K562 (cell line): ENCODE results near the gene COL9A3. TPM values are rescaled to one million over a fixed set of nuclear protein-coding genes. Genes with fewer than 3 reads are reported as not detected.

Experiments
- ATAC-seq: fragments of 200-7000 bp; cut with Tn5 transposase; 3 replicates; pipeline ENCODE4 v1.9.1; 2020; ENCODE audit warnings: moderate library complexity
- BruUV-seq: library from RNA; stranded (reverse); fragments of 400-500 nt; replicated peaks from 2 replicates; lab custom pipeline; 2021; lab: Mats Ljungman, UMichigan
- CTCF ChIA-PET: fragments of 300-600 bp; formaldehyde crosslinking; extraction: SDS; loops from one replicate; lab custom pipeline; 2021; ENCODE audit warnings: low intra/inter-chr PET ratio; lab: Yijun Ruan, JAX
- POLR2A ChIA-PET: fragments of 300-600, 350-650 bp; sonication (Branson Sonifier 250); formaldehyde crosslinking; extraction: SDS; loops from one replicate; lab custom pipeline; 2021; ENCODE audit warnings: antibody characterized with exemption, inconsistent platforms; lab: Yijun Ruan, JAX
- DNase-seq, 4 experiments: peaks; one replicate each; pipeline versions ENCODE4 v3.0.0 to v3.0.0-alpha.2; 2011 to 2018; ENCODE audit warnings: low spot score in 3 of 4, mixed read lengths in 3 of 4; ENCODE audit errors: extremely low read depth in 1 of 4
- FAIRE-seq: peaks from 2 replicates; lab custom pipeline; 2011; peaks lifted over from hg19 to GRCh38; lab: Jason Lieb, UNC
- H2AFZ ChIP-seq: 2 replicates; pipeline ENCODE4 v1.6.0; 2011; ENCODE audit warnings: low read depth, low read length, control low read depth, inconsistent platforms
- H3K27ac ChIP-seq: fragments of 200-600 bp; 3 replicates; pipeline ENCODE4 v1.8.0; 2011; ENCODE audit warnings: low read depth, mild to moderate bottlenecking, control low read depth, inconsistent platforms, low read length, moderate library complexity, mixed read lengths; ENCODE audit errors: extremely low read depth
- H3K27me3 ChIP-seq, 2 experiments: fragments of 300-600 bp in 1 of 2; 2 replicates in 1 of 2; 3 replicates in 1 of 2; pipeline versions ENCODE4 v1.6.0 to v1.8.0; 2011; ENCODE audit warnings: inconsistent platforms in 2 of 2, low read length in 2 of 2, mild to moderate bottlenecking in 1 of 2, mixed read lengths in 1 of 2, moderate library complexity in 1 of 2; ENCODE audit not compliant: control insufficient read depth in 2 of 2, insufficient read depth in 2 of 2
- H3K36me3 ChIP-seq: fragments of 300-600 bp; 3 replicates; pipeline ENCODE4 v1.8.0; 2011; ENCODE audit warnings: mild to moderate bottlenecking, low read length, inconsistent platforms; ENCODE audit not compliant: control insufficient read depth, insufficient read depth
- H3K4me1 ChIP-seq, 2 experiments: fragments of 200-600 bp in 1 of 2; replicated peaks in 1 of 2; 2 replicates in 1 of 2; 3 replicates in 1 of 2; pipeline versions ENCODE4 v1.5.1 to v1.8.0; 2011; ENCODE audit warnings: inconsistent platforms in 2 of 2, low read length in 2 of 2, mild to moderate bottlenecking in 1 of 2, mixed read lengths in 1 of 2, moderate library complexity in 1 of 2; ENCODE audit not compliant: control insufficient read depth in 2 of 2, insufficient read depth in 2 of 2
- H3K4me2 ChIP-seq: 2 replicates; pipeline ENCODE4 v1.6.1; 2011; ENCODE audit warnings: low read length, control low read depth, inconsistent platforms, mixed read lengths; ENCODE audit not compliant: insufficient read depth
- H3K4me3 ChIP-seq: fragments of 200-600 bp; sonication (generic), shearing (Covaris generic); 2 replicates; pipeline ENCODE4 v1.5.1; 2016; ENCODE audit warnings: control low read depth, inconsistent platforms
- H3K79me2 ChIP-seq: fragments of 200-600 bp; 3 replicates; pipeline ENCODE4 v1.8.0; 2011; ENCODE audit warnings: low read length, inconsistent platforms; ENCODE audit not compliant: control insufficient read depth, insufficient read depth
- H3K9ac ChIP-seq, 2 experiments: 2 replicates each; pipeline versions ENCODE4 v1.6.0 to v1.6.1; 2011; ENCODE audit warnings: low read depth in 2 of 2, low read length in 2 of 2, control low read depth in 1 of 2, inconsistent platforms in 1 of 2, mild to moderate bottlenecking in 1 of 2, mixed read lengths in 1 of 2; ENCODE audit not compliant: insufficient read depth in 1 of 2
- H3K9me1 ChIP-seq: one replicate; pipeline ENCODE4 v1.6.0; 2011; ENCODE audit warnings: inconsistent platforms, mild to moderate bottlenecking, low read length, moderate library complexity; ENCODE audit not compliant: control insufficient read depth, insufficient read depth
- H3K9me3 ChIP-seq: replicated peaks from 2 replicates; pipeline ENCODE4 v1.5.1; 2011; ENCODE audit warnings: low read depth, low read length, inconsistent platforms; ENCODE audit not compliant: control insufficient read depth, insufficient read depth
- H4K20me1 ChIP-seq: replicated peaks from 2 replicates; pipeline ENCODE4 v1.6.1; 2011; ENCODE audit warnings: low read length, inconsistent platforms, mixed read lengths; ENCODE audit not compliant: control insufficient read depth, insufficient read depth
- CBX5 ChIP-seq: IDR thresholded peaks from 2 replicates; pipeline ENCODE4 v1.6.1; 2014; ENCODE audit warnings: low read depth, borderline replicate concordance
- CREBBP ChIP-seq: IDR thresholded peaks from one replicate; pipeline ENCODE4 v1.6.1; 2012; ENCODE audit warnings: low read depth, mild to moderate bottlenecking, control low read depth, inconsistent platforms, low read length
- GATA2 ChIP-seq: sonication (generic); formaldehyde crosslinking; IDR thresholded peaks from 2 replicates; pipeline ENCODE4 v1.4.0; 2020; ENCODE audit warnings: mild to moderate bottlenecking, missing genetic modification reagents
- GTF2F1 ChIP-seq: IDR thresholded peaks from 2 replicates; pipeline ENCODE4 v1.6.1; 2011; ENCODE audit warnings: low read depth, low read length, improper control_type of control experiment
- KDM1A ChIP-seq, 2 experiments: fragments of 450-650 bp; IDR thresholded peaks; 2 replicates each; pipeline ENCODE4 v1.6.1; 2016; ENCODE audit warnings: mild to moderate bottlenecking in 2 of 2
- PHF20 ChIP-seq: fragments of 450-650 bp; IDR thresholded peaks from 2 replicates; pipeline ENCODE4 v1.6.1; 2018; ENCODE audit not compliant: partially characterized antibody
- RBM34 ChIP-seq: fragments of 200-400 bp; formaldehyde crosslinking; IDR thresholded peaks from 2 replicates; pipeline ENCODE4 v1.6.1; 2018; ENCODE audit warnings: low read length, borderline replicate concordance; ENCODE audit not compliant: insufficient read depth
- RCOR1 ChIP-seq, 2 experiments: IDR thresholded peaks; 2 replicates each; pipeline ENCODE4 v1.6.1; 2012; ENCODE audit warnings: low read depth in 2 of 2, low read length in 2 of 2, borderline replicate concordance in 1 of 2, improper control_type of control experiment in 1 of 2
- RUNX1 ChIP-seq: sonication (generic); IDR thresholded peaks from 2 replicates; pipeline ENCODE4 v1.6.1; 2016; ENCODE audit warnings: antibody characterized with exemption, low read depth
- TBP ChIP-seq: optimal IDR thresholded peaks from 2 replicates; pipeline ENCODE3; 2011; ENCODE audit warnings: low read depth, low read length, improper control_type of control experiment
- ZC3H4 ChIP-seq: sonication (generic); formaldehyde crosslinking; IDR thresholded peaks from 2 replicates; pipeline ENCODE4 v1.9.0; 2021; ENCODE audit warnings: missing genetic modification reagents, borderline replicate concordance
- ZNF12 ChIP-seq: sonication (generic); formaldehyde crosslinking; IDR thresholded peaks from 2 replicates; pipeline ENCODE4 v1.4.0; 2020; ENCODE audit warnings: mild to moderate bottlenecking, missing genetic modification reagents
- ZNF217 ChIP-seq: sonication (generic); formaldehyde crosslinking; IDR thresholded peaks from 2 replicates; pipeline ENCODE4 v1.8.0; 2022; ENCODE audit warnings: mild to moderate bottlenecking, missing genetic modification reagents
- ZNF316 ChIP-seq: fragments of 450-650 bp; IDR thresholded peaks from 2 replicates; pipeline ENCODE4 v1.6.1; 2016
- ZNF644 ChIP-seq: fragments of 200-800 bp; sonication (Bioruptor generic); IDR thresholded peaks from 2 replicates; pipeline ENCODE4 v1.6.1; 2016; ENCODE audit warnings: low read depth, missing genetic modification characterization, missing compliant biosample characterization
- WGBS: fragments of 100-300 bp; shearing (Covaris generic); methylation state at CpG from one replicate; pipeline ENCODE4 v1.1.6; 2016; ENCODE audit warnings: low coverage, mixed read lengths; ENCODE audit not compliant: insufficient coverage; ENCODE audit errors: missing lambda C conversion rate; 5-methylcytosine and 5-hydroxymethylcytosine counted together
- in situ Hi-C: fragments of 300-500 bp; cut with MboI; formaldehyde crosslinking; loops from 4 replicates; pipeline ENCODE4 v1.15.0; 2018; ENCODE audit warnings: inconsistent platforms, mixed read lengths
- intact Hi-C: fragments of 100-400 bp; cut with micrococcal nuclease; formaldehyde crosslinking; loops from 2 replicates; pipeline ENCODE4 v1.14.2; 2022
- polyA plus RNA-seq, 8 experiments: library from polyadenylated mRNA; depleted of rRNA in 4 of 8; stranded (reverse) in 5 of 8; unstranded in 3 of 8; fragments of >200 nt; fragmentation: Nextera tagmentation in 2 of 8; fragmentation: Illumina TruSeq in 1 of 8; extraction: Ambion mirVana in 2 of 8; extraction: Trizol in 1 of 8; gene quantifications; 2 replicates each; pipeline versions ENCODE4 v1.2.1 to v1.2.3, GENCODE V29; 2011 to 2014; ENCODE audit warnings: inconsistent platforms in 1 of 8, missing spikeins in 1 of 8
- total RNA-seq, 7 experiments: library from RNA; depleted of rRNA in 6 of 7; stranded (reverse); fragments of >200 nt in 6 of 7; fragmentation: Illumina TruSeq in 2 of 7; extraction: Trizol in 2 of 7; gene quantifications; 2 replicates each; pipeline versions ENCODE4 v1.2.1 to v1.2.3, GENCODE V29; 2011 to 2021; ENCODE audit warnings: low replicate concordance in 1 of 7
- TF ChIP-seq, protein P1 (sequence below): IDR thresholded peaks from 2 replicates; pipeline ENCODE4 v1.6.1; 2012; ENCODE audit warnings: low read depth, low read length, improper control_type of control experiment, borderline replicate concordance
- TF ChIP-seq, protein P2 (sequence below): sonication (generic); IDR thresholded peaks from 2 replicates; pipeline ENCODE4 v1.6.1; 2016
- TF ChIP-seq, protein P3 (sequence below): sonication (generic); formaldehyde crosslinking; IDR thresholded peaks from 2 replicates; pipeline ENCODE4 v1.8.0; 2023; ENCODE audit warnings: mild to moderate bottlenecking, missing genetic modification reagents

COL9A3 gene
- total and polyA plus RNA-seq, 9 of the 15 experiments (the other 6 are each of a cell fraction or from before 2014, with no cell fraction given) = 0.14 to 3.6 (median 0.88) TPM; not detected in 1

DNA sequence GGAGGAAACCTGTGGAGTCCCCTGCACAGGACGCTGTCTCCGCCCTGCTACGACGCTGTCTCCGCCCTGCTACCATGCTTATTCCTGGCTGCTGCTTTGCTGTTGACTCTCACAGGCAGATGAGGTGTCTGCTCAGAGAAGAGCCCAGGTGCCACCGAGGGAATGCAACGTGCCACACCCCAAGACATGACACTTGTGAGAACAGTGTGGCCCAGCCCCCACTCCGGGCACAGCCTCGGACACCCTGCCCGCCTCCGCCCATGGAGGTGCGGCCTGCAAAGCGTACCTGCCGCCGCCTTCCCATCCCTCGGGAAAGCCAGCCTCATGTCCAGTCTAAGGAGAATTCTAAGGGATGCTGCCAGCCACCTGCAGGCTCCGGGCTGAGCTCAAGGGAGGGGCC lies 36.2 kb upstream of the COL9A3 start (continued):
- TF ChIP-seq TBP (no peak), CBX5 (no peak), PHF20 (no peak), ZNF217 (CRISPR knock-in tag) (no peak), RBM34 (no peak), ZNF644 (tag) (no peak)
- TF ChIP-seq, protein P1, sequence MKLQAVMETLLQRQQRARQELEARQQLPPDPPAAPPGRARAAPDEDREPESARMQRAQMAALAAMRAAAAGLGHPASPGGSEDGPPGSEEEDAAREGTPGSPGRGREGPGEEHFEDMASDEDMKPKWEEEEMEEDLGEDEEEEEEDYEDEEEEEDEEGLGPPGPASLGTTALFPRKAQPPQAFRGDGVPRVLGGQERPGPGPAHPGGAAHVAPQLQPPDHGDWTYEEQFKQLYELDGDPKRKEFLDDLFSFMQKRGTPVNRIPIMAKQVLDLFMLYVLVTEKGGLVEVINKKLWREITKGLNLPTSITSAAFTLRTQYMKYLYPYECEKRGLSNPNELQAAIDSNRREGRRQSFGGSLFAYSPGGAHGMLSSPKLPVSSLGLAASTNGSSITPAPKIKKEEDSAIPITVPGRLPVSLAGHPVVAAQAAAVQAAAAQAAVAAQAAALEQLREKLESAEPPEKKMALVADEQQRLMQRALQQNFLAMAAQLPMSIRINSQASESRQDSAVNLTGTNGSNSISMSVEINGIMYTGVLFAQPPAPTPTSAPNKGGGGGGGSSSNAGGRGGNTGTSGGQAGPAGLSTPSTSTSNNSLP = no peak

DNA sequence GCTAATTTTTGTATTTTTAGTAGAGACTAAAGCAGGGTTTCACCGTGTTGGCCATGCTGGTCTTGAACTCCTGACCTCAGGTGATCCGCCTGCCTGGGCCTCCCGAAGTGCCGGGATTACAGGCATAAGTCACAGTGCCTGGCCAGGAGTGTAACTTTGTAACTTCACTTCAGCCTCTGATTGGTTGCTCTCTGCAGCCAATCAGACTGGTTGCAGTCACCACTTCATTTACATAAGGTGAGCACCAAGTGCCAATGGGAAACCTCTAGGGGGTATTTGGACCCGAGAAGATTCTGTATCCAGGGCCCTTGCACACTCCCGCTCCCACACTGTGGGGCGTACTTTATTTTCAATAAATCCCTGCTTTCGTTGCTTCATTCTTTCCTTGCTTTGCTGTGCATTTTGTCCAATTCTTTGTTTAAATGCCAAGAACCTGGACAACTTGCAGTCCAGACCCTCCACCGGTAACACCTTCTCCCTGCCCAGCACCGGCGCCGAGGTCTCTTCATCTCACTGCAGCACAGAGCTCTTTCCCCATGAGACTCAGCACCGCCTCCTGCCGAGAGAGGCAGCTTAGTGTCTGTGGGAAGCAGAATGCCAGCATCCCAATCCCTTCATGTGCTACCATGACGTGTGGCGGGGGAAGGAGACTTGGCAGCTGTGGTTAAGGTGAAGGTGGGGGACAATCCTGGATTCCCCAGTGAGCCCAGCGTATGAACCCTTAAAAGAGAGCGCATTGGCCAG lies 34.5 kb upstream of the COL9A3 start:
- Histone ChIP-seq H3K36me3 (no peaks in the 10 kb centered on the region), H3K4me1 (peaks cover 0 to 39% of the 10 kb centered on the region in 2 experiments; a peak in 3 of 5 replicates), H4K20me1 (no peaks in the 10 kb centered on the region), H3K27ac (no peak overlapping the region), H3K9ac (no peak overlapping the region), H3K4me2 (no peak overlapping the region), H3K27me3 (no peaks in the 10 kb centered on the region), H3K9me1 (no peaks in the 10 kb centered on the region), H2AFZ (peak overlapping the region; percentile 12; the same call in 1 of the 2 replicates), H3K79me2 (no peaks in the 10 kb centered on the region), H3K4me3 (no peak overlapping the region), H3K9me3 (no peaks in the 10 kb centered on the region)
- ChIA-PET CTCF (no interaction called here), POLR2A (interaction anchor here (0.6 to 0.7 kb wide), 3 partner anchors 12 to 213 kb away, joined by 3 read pairs; no protein-coding TSS in a partner anchor)
- DNase-seq (peak in 1 of 4 experiments; percentile 47), FAIRE-seq (peak; percentile 64), ATAC-seq (peak; percentile 79)
- no TSS peak for BruUV-seq
- in situ Hi-C loops (no loop called here), intact Hi-C loops (no loop called here)
- WGBS = 38% methylated on average over 18 of the region's 18 CpGs
- no peak for TF ChIP-seq RUNX1
- TF ChIP-seq GTF2F1 = no peak
- no peak for TF ChIP-seq ZNF316
- no peak for TF ChIP-seq ZC3H4 (CRISPR knock-in tag)
- TF ChIP-seq ZNF12 = no peak
- TF ChIP-seq KDM1A (IDR thresholded peaks at IDR 0.05) = no peak
- no peak for TF ChIP-seq CREBBP
- TF ChIP-seq, protein P2, sequence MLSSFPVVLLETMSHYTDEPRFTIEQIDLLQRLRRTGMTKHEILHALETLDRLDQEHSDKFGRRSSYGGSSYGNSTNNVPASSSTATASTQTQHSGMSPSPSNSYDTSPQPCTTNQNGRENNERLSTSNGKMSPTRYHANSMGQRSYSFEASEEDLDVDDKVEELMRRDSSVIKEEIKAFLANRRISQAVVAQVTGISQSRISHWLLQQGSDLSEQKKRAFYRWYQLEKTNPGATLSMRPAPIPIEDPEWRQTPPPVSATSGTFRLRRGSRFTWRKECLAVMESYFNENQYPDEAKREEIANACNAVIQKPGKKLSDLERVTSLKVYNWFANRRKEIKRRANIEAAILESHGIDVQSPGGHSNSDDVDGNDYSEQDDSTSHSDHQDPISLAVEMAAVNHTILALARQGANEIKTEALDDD = no peak
- 0 out of 4 replicates have a peak, but pooled peaks of 1 of the 2 experiments have one; percentile 9 for TF ChIP-seq RCOR1 (IDR thresholded peaks at IDR 0.05; ENCODE audit: borderline replicate concordance in 1 of 2, low read depth in 2 of 2, low read length in 2 of 2)
- TF ChIP-seq, protein P3, sequence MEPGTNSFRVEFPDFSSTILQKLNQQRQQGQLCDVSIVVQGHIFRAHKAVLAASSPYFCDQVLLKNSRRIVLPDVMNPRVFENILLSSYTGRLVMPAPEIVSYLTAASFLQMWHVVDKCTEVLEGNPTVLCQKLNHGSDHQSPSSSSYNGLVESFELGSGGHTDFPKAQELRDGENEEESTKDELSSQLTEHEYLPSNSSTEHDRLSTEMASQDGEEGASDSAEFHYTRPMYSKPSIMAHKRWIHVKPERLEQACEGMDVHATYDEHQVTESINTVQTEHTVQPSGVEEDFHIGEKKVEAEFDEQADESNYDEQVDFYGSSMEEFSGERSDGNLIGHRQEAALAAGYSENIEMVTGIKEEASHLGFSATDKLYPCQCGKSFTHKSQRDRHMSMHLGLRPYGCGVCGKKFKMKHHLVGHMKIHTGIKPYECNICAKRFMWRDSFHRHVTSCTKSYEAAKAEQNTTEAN (CRISPR knock-in tag) = no peak
- no peak for TF ChIP-seq GATA2 (CRISPR knock-in tag)
